B cell (primary cell): ENCODE results near the gene TMEM131. TPM values are rescaled to one million over a fixed set of nuclear protein-coding genes. Genes with fewer than 3 reads are reported as not detected.
"Not testable (repeated sequence)": the region's sequence is repeated elsewhere in the genome, so short reads cannot be mapped to it uniquely, and the experiment has no call there.

Experiments used
- ATAC-seq: fragments of 200-7000 bp; cut with Tn5 transposase; one replicate; pipeline ENCODE4 v1.10.0; 2021; ENCODE audit warnings: low read depth, mild to moderate bottlenecking, moderate number of reproducible peaks, moderate library complexity
- CTCF ChIA-PET: fragments of 350-600 bp; sonication (Branson Sonifier 250); formaldehyde crosslinking; loops from one replicate; lab custom pipeline; 2021; ENCODE audit warnings: antibody characterized with exemption, inconsistent platforms; lab: Charles Lee
- POLR2A ChIA-PET: fragments of 350-600 bp; sonication (Branson Sonifier 250); formaldehyde crosslinking; loops from one replicate; lab custom pipeline; 2021; ENCODE audit warnings: antibody characterized with exemption; lab: Charles Lee
- DNase-seq: peaks from one replicate; pipeline ENCODE4 v3.0.0; 2013
- H2AFZ ChIP-seq: 2 replicates; pipeline ENCODE4 v1.6.1; 2012; ENCODE audit warnings: mild to moderate bottlenecking, low read depth, low read length; ENCODE audit not compliant: insufficient read depth, poor library complexity, severe bottlenecking
- H3K27ac ChIP-seq, 2 donors: 1 replicate in 1 of 2; 2 replicates in 1 of 2; pipeline ENCODE4 v1.5.1; 2012 to 2013; ENCODE audit warnings: low read length in 2 of 2, mild to moderate bottlenecking in 2 of 2, moderate library complexity in 1 of 2
- H3K27me3 ChIP-seq, 4 experiments: fragments of 200-600 bp in 1 of 4; sonication (generic) in 1 of 4; replicated peaks in 1 of 4; 1 replicate in 2 of 4; 2 replicates in 2 of 4; pipeline versions ENCODE4 v1.6.1 to v1.7.0; 2013 to 2016; ENCODE audit warnings: low read length in 3 of 4, mild to moderate bottlenecking in 2 of 4, mixed read lengths in 1 of 4, moderate library complexity in 1 of 4; ENCODE audit not compliant: insufficient read depth in 4 of 4, control insufficient read depth in 3 of 4; ENCODE audit errors: control extremely low read depth in 1 of 4
- H3K36me3 ChIP-seq, 2 experiments: replicated peaks in 1 of 2; 1 replicate in 1 of 2; 2 replicates in 1 of 2; pipeline versions ENCODE4 v1.6.1 to v1.7.1; 2013; ENCODE audit warnings: low read length in 1 of 2; ENCODE audit not compliant: insufficient read depth in 2 of 2, control insufficient read depth in 1 of 2; ENCODE audit errors: control extremely low read depth in 1 of 2, extremely low read depth in 1 of 2
- H3K4me1 ChIP-seq, 2 donors: fragments of 200-600 bp in 1 of 2; sonication (generic) in 1 of 2; 1 replicate in 1 of 2; 2 replicates in 1 of 2; pipeline versions ENCODE4 v1.5.1 to v1.6.1; 2013 to 2017; ENCODE audit warnings: low read length in 2 of 2; ENCODE audit not compliant: control insufficient read depth in 2 of 2, insufficient read depth in 2 of 2
- H3K4me2 ChIP-seq: replicated peaks from 2 replicates; pipeline ENCODE3; 2012; ENCODE audit warnings: mild to moderate bottlenecking, low read depth, low read length; ENCODE audit not compliant: poor library complexity, severe bottlenecking
- H3K4me3 ChIP-seq, 5 experiments: fragments of 200-600 bp in 1 of 5; sonication (generic) in 1 of 5; 1 replicate in 3 of 5; 2 replicates in 2 of 5; pipeline versions ENCODE4 v1.5.1 to v1.7.0; 2011 to 2016; ENCODE audit warnings: low read length in 4 of 5, mild to moderate bottlenecking in 4 of 5, low read depth in 2 of 5, control low read depth in 1 of 5, moderate library complexity in 1 of 5; ENCODE audit not compliant: insufficient read depth in 1 of 5; ENCODE audit errors: control extremely low read depth in 1 of 5, extremely low read depth in 1 of 5
- H3K79me2 ChIP-seq: fragments of 200-600 bp; sonication (generic); one replicate; pipeline ENCODE4 v1.6.0; 2016; ENCODE audit warnings: low read length; ENCODE audit not compliant: control insufficient read depth, insufficient read depth
- H3K9ac ChIP-seq: fragments of 200-600 bp; sonication (generic); 2 replicates; pipeline ENCODE4 v1.6.1; 2017; ENCODE audit warnings: mild to moderate bottlenecking, low read length, moderate library complexity
- H3K9me3 ChIP-seq, 3 donors: one replicate each; pipeline versions ENCODE4 v1.6.1 to v1.7.1; 2013; ENCODE audit warnings: low read length in 2 of 3; ENCODE audit not compliant: control insufficient read depth in 2 of 3, insufficient read depth in 1 of 3; ENCODE audit errors: control extremely low read depth in 1 of 3
- H4K20me1 ChIP-seq: 2 replicates; pipeline ENCODE4 v1.6.0; 2012; ENCODE audit warnings: mild to moderate bottlenecking, low read length; ENCODE audit not compliant: insufficient read depth, control insufficient read depth, poor library complexity, severe bottlenecking
- H3K27ac Mint-ChIP-seq: one replicate; pipeline ENCODE4 v1.8.0; 2021; ENCODE audit warnings: mixed read lengths
- H3K27me3 Mint-ChIP-seq: one replicate; pipeline ENCODE4 v1.8.0; 2021; ENCODE audit warnings: mixed read lengths
- H3K4me1 Mint-ChIP-seq: one replicate; pipeline ENCODE4 v1.8.0; 2021; ENCODE audit warnings: mixed read lengths
- H3K4me3 Mint-ChIP-seq: one replicate; pipeline ENCODE4 v1.8.0; 2021; ENCODE audit warnings: mixed read lengths
- H3K9me3 Mint-ChIP-seq: one replicate; pipeline ENCODE4 v1.8.0; 2022; ENCODE audit warnings: mixed read lengths; ENCODE audit not compliant: insufficient read depth
- EZH2 ChIP-seq: IDR thresholded peaks from 2 replicates; pipeline ENCODE4 v1.6.1; 2012; ENCODE audit warnings: borderline replicate concordance, low read depth, mild to moderate bottlenecking, moderate library complexity, low read length; ENCODE audit not compliant: insufficient read depth, poor library complexity, severe bottlenecking
- WGBS: methylation state at CpG from one replicate; pipeline ENCODE4 v1.1.5; 2013; ENCODE audit warnings: missing lambda C conversion rate; ENCODE audit not compliant: insufficient coverage; 5-methylcytosine and 5-hydroxymethylcytosine counted together
- intact Hi-C: fragments of 100-400 bp; cut with micrococcal nuclease; formaldehyde crosslinking; loops from one replicate; pipeline ENCODE4 v1.10.0; 2022
- polyA plus RNA-seq: library from polyadenylated mRNA; depleted of rRNA; stranded (reverse); fragments of >200 nt; gene quantifications from 2 replicates; pipeline ENCODE4 v1.2.3, GENCODE V29; 2012
- total RNA-seq, 2 donors: library from RNA; stranded (reverse); fragments of 120-200 nt in 1 of 2; gene quantifications; 1 replicate in 1 of 2; 2 replicates in 1 of 2; pipeline versions ENCODE4 v1.2.3 to v1.2.4, GENCODE V29; 2013 to 2022
- TF ChIP-seq, protein P1 (sequence below): fragments of 200-600 bp; IDR thresholded peaks from one replicate; pipeline ENCODE4 v1.8.0; 2022; ENCODE audit warnings: antibody characterized with exemption, mild to moderate bottlenecking

Gene TMEM131
- total and polyA plus RNA-seq, 2 donors (not counting 1 experiment from before 2014, with no cell fraction given), result 24.3 to 101 TPM

DNA sequence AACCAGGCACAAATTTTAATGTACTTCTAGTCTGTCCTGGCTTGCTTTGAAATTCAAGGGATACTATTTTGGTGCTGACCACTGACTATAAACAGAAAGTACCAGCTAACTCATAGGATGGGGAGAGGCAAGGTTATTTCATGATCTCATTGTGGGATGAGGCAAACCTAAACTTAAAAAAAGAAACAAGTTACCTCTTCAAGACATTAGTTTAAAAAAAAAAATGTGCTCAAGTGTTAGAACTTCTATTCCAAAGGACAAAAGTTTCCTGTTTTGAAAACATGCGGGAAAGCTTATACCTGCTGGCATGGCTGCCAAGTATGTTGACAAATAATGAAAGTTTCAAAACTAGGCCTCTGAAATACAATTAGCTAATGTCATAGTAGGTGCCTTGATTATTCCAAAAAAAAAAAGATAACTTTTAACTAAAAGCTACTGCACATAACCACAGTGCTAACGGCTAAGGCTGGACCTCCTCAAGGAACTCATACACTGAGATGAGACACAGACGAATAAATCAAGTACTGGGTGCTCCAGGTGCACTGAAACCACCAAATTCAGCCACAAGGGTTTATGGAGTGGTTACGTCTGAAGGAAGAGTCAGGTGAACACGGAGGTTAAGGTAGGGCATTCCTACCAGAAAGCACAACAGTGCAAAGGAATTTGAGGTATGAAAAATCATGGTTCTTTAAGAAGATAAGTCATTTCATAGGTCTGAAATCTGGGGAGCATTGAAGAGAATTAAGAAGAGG, 38.1 kb downstream of the TMEM131 start:
- 80% methylated on average over 1 of the region's 5 CpGs for WGBS

DNA sequence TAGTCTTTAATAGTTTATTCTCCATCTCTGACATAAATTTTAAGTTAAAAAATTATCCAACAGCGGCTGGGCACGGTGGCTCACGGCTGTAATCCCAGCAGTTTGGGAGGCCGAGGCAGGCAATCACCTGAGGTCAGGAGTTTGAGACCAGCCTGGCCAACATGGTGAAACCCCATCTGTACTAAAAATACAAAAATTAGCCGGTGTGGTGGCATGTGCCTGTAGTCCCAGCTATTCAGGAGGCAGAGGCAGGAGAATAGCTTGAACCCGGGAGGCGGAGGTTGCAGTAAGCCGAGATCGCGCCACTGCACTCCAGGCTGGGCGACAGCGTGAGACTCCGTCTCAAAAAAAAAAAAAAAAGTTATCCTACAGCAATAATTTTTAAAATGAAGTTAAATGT, 39.0 kb downstream of the TMEM131 start:
- POLR2A ChIA-PET, H3K9ac ChIP-seq, ATAC-seq, H3K4me3 ChIP-seq, H3K27me3 ChIP-seq, H3K27ac Mint-ChIP-seq, H3K36me3 ChIP-seq, H2AFZ ChIP-seq, H3K27me3 Mint-ChIP-seq, H3K4me2 ChIP-seq, H3K9me3 Mint-ChIP-seq, H3K4me3 Mint-ChIP-seq, H3K27ac ChIP-seq, DNase-seq, CTCF ChIA-PET, H3K9me3 ChIP-seq: not testable (repeated sequence)
- H3K79me2 ChIP-seq, result peaks cover 100% of the 10 kb centered on the region
- 97% methylated on average over 5 of the region's 13 CpGs for WGBS
- intact Hi-C loops, result loop anchor here (5.0 kb wide), 1 partner anchor 44 kb away; no protein-coding TSS in a partner anchor
- H4K20me1 ChIP-seq, result peaks cover 46% of the 10 kb centered on the region
- H3K4me1 ChIP-seq, result peaks cover 30 to 62% of the 10 kb centered on the region in 2 donors
- peaks cover 82% of the 10 kb centered on the region for H3K4me1 Mint-ChIP-seq

More for the DNA sequence above, 38.1 kb downstream of the TMEM131 start:
- POLR2A ChIA-PET, result no interaction called here
- peak overlapping the region; percentile 85 for H3K27ac Mint-ChIP-seq
- Histone ChIP-seq H3K4me2 (peak overlapping the region; percentile 23), H3K36me3 (no peaks in the 10 kb centered on the region), H3K4me1 (peaks cover 28 to 57% of the 10 kb centered on the region in 2 donors), H3K79me2 (peaks cover 100% of the 10 kb centered on the region), H3K9me3 (peaks cover 0 to 3% (median 2%) of the 10 kb centered on the region in 3 donors), H3K4me3 (no peak overlapping the region), H3K27ac (peak overlapping the region in 1 of 2 donors; percentile 66), H3K9ac (peak overlapping the region; percentile 10), H2AFZ (no peak overlapping the region), H3K27me3 (no peaks in the 10 kb centered on the region), H4K20me1 (peaks cover 43% of the 10 kb centered on the region)
- H3K4me3 Mint-ChIP-seq, result peak overlapping the region; percentile 60
- intact Hi-C loops, result loop anchor here (5.0 kb wide), 1 partner anchor 45 kb away; no protein-coding TSS in a partner anchor
- peak; percentile 52 for DNase-seq
- H3K9me3 Mint-ChIP-seq, result peaks cover 2% of the 10 kb centered on the region
- no peak for TF ChIP-seq EZH2
- TF ChIP-seq, protein P1, sequence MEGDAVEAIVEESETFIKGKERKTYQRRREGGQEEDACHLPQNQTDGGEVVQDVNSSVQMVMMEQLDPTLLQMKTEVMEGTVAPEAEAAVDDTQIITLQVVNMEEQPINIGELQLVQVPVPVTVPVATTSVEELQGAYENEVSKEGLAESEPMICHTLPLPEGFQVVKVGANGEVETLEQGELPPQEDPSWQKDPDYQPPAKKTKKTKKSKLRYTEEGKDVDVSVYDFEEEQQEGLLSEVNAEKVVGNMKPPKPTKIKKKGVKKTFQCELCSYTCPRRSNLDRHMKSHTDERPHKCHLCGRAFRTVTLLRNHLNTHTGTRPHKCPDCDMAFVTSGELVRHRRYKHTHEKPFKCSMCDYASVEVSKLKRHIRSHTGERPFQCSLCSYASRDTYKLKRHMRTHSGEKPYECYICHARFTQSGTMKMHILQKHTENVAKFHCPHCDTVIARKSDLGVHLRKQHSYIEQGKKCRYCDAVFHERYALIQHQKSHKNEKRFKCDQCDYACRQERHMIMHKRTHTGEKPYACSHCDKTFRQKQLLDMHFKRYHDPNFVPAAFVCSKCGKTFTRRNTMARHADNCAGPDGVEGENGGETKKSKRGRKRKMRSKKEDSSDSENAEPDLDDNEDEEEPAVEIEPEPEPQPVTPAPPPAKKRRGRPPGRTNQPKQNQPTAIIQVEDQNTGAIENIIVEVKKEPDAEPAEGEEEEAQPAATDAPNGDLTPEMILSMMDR, result no peak
- peaks cover 82% of the 10 kb centered on the region for H3K4me1 Mint-ChIP-seq
- peak; percentile 24 for ATAC-seq
- CTCF ChIA-PET, result interaction anchor here (0.6 to 1.0 kb wide), 3 partner anchors 10 to 87 kb away, joined by 3 read pairs; no protein-coding TSS in a partner anchor
- no peaks in the 10 kb centered on the region for H3K27me3 Mint-ChIP-seq
